Progenitor cell of endocrine pancreas (in vitro differentiated cells): ENCODE results near the gene MFAP4. TPM values are rescaled to one million over a fixed set of nuclear protein-coding genes. Genes with fewer than 3 reads are reported as not detected.

Experiments
- DNase-seq: peaks from one replicate; pipeline ENCODE4 v3.0.0; 2021; ENCODE audit warnings: low spot score; ENCODE audit not compliant: unreplicated experiment
- H3K27ac Mint-ChIP-seq: 2 replicates; pipeline ENCODE4 v1.8.0; 2021; ENCODE audit warnings: mild to moderate bottlenecking, moderate library complexity, mixed read lengths
- H3K27me3 Mint-ChIP-seq: 2 replicates; pipeline ENCODE4 v1.8.0; 2021; ENCODE audit warnings: mixed read lengths
- H3K36me3 Mint-ChIP-seq: 2 replicates; pipeline ENCODE4 v1.8.0; 2022; ENCODE audit warnings: mixed read lengths; ENCODE audit not compliant: insufficient read depth
- H3K4me1 Mint-ChIP-seq: 2 replicates; pipeline ENCODE4 v1.8.0; 2021; ENCODE audit warnings: low read depth, mixed read lengths
- H3K4me3 Mint-ChIP-seq: 2 replicates; pipeline ENCODE4 v1.8.0; 2021; ENCODE audit warnings: low read depth, mild to moderate bottlenecking, moderate library complexity, mixed read lengths
- H3K9me3 Mint-ChIP-seq: 2 replicates; pipeline ENCODE4 v1.8.0; 2021; ENCODE audit warnings: low read depth, mixed read lengths
- total RNA-seq: library from RNA; stranded (reverse); gene quantifications from 2 replicates; pipeline ENCODE4 v1.2.1, GENCODE V29; 2021
- TF ChIP-seq, protein P1 (sequence below): fragments of 200-600 bp; sonication (generic); IDR thresholded peaks from one replicate; pipeline ENCODE4 v1.5.0; 2021; ENCODE audit warnings: antibody characterized with exemption, mild to moderate bottlenecking; ENCODE audit not compliant: unreplicated experiment

Gene MFAP4
- total RNA-seq, 1 donor from 2014 or later = 2.3 TPM

- TF ChIP-seq, protein P1, sequence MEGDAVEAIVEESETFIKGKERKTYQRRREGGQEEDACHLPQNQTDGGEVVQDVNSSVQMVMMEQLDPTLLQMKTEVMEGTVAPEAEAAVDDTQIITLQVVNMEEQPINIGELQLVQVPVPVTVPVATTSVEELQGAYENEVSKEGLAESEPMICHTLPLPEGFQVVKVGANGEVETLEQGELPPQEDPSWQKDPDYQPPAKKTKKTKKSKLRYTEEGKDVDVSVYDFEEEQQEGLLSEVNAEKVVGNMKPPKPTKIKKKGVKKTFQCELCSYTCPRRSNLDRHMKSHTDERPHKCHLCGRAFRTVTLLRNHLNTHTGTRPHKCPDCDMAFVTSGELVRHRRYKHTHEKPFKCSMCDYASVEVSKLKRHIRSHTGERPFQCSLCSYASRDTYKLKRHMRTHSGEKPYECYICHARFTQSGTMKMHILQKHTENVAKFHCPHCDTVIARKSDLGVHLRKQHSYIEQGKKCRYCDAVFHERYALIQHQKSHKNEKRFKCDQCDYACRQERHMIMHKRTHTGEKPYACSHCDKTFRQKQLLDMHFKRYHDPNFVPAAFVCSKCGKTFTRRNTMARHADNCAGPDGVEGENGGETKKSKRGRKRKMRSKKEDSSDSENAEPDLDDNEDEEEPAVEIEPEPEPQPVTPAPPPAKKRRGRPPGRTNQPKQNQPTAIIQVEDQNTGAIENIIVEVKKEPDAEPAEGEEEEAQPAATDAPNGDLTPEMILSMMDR = no peak
- peaks cover 5% of the 10 kb centered on the region for H3K4me1 Mint-ChIP-seq
- DNase-seq = no peak
- no peaks in the 10 kb centered on the region for H3K27me3 Mint-ChIP-seq
- H3K9me3 Mint-ChIP-seq = no peaks in the 10 kb centered on the region
- H3K27ac Mint-ChIP-seq = no peak overlapping the region
- H3K4me3 Mint-ChIP-seq = no peak overlapping the region
- no peaks in the 10 kb centered on the region for H3K36me3 Mint-ChIP-seq
Measured at GRCh38 chr17:19339341-19339815, 47.6 kb downstream of the MFAP4 start.

DNA sequence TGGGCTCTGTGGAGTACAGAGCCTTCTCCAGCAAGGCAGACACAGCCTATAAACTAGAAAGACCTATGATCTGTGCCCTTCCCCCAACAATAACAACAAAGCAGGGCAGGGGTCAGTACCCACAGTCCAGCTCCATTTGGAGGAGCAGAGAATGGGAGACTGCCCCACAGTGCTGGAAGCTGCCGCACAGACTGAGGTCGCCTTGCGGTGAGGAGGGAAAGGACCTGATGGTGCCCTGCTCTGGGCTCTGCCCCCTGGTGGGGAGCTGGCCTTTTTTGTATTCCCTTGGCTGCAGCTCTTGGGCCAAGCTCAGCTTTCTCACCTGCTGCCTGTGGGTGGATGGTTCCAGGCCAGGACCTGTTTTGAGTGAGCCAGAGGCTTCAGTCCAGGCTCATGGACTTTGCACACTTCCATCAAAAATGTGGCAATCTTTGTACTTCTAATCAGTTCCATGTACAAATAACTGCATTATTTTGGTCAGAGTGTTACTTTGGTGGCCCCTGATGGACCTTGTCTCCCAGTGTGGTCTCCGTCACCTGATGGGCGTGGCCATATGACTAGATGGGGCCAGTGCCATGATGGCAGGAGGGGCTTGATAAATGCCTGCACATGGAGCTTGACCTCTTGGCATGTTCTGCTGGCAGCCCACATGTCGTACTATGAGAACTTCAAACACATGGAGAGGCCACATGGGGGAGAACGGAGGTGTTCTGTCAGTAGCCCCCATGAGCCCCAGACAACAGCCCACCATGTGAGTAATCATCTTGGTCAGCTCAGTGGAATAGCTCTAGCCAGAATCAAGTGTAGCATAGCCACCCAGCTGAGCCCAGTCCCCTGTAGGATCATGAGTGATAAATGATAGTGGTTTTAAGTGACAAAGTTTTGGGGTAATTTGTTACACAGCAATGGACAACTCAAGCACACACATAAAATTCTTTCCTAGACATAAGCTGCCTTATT lies 48.7 kb downstream of the MFAP4 start:
- Mint-ChIP-seq H3K9me3 (no peaks in the 10 kb centered on the region), H3K27ac (no peak overlapping the region), H3K27me3 (no peaks in the 10 kb centered on the region), H3K4me3 (no peak overlapping the region), H3K4me1 (peaks cover 5% of the 10 kb centered on the region), H3K36me3 (no peaks in the 10 kb centered on the region)
- peak; percentile 57 for DNase-seq
- TF ChIP-seq, protein P1 = peak; percentile 81

GRCh38 chr17:19337712-19338023 lies 49.3 kb downstream of the MFAP4 start:
- no peak overlapping the region for H3K4me3 Mint-ChIP-seq
- peaks cover 5% of the 10 kb centered on the region for H3K4me1 Mint-ChIP-seq
- H3K9me3 Mint-ChIP-seq = no peaks in the 10 kb centered on the region
- H3K36me3 Mint-ChIP-seq = no peaks in the 10 kb centered on the region
- TF ChIP-seq, protein P1 = no peak
- no peak for DNase-seq
- H3K27ac Mint-ChIP-seq = no peak overlapping the region
- H3K27me3 Mint-ChIP-seq = no peaks in the 10 kb centered on the region

DNA sequence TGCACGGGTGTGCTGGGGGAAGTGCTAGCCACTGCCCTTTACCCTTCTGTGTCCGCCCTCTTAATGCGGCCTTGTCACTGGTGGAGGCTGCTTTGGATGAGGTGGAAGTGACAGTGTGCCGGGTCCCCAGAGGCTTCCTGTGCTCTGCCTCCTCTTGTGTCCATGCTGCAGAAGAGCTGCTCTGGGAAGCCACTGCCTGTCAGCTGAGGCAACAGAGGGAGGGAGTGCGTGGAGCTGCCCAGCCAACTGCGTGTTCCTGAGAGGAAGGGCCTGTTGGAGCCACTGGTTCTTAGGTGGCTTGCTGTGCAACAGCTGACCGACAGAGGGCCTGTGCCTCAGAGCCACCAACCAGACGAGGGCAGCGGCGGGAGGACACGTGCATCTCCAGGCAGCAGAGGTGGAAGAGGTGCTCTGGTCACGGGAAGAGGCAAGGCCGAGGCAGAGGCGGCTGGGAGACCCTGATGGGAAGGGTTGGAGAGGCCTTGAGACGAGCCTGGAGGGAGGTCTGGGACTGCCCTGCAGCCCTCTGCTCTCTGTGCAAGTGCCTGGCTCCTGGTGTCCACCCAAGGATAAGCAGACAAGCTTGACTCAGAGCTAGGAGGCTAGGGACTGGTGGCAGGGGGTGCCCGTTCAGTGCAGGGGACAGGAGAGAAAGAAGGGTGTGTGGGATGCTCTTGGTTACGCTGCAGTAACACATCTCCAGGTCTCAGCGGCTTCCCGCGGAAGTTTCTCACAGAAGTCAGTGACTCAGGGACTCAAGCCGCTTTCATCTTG lies 49.9 kb downstream of the MFAP4 start:
- Mint-ChIP-seq H3K27me3 (no peaks in the 10 kb centered on the region), H3K9me3 (no peaks in the 10 kb centered on the region), H3K4me3 (no peak overlapping the region), H3K4me1 (peaks cover 5% of the 10 kb centered on the region), H3K27ac (peak overlapping the region; percentile 8), H3K36me3 (no peaks in the 10 kb centered on the region)
- DNase-seq = no peak
- TF ChIP-seq, protein P1 = no peak

GRCh38 chr17:19335951-19336631 lies 50.9 kb downstream of the MFAP4 start:
- no peak for DNase-seq

More at GRCh38 chr17:19335951-19336631, 50.9 kb downstream of the MFAP4 start:
- Mint-ChIP-seq H3K4me3 (no peak overlapping the region), H3K9me3 (no peaks in the 10 kb centered on the region), H3K36me3 (peaks cover 4% of the 10 kb centered on the region), H3K27me3 (no peaks in the 10 kb centered on the region), H3K27ac (no peak overlapping the region), H3K4me1 (no peaks in the 10 kb centered on the region)
- TF ChIP-seq, protein P1 = no peak
